Vagina (tissue), 2 donors: Measurements from ENCODE around the gene MRTFA.

Source experiments
- CTCF ChIP-seq, 3 experiments: fragments of 450-650 bp in 2 of 3; fragments of 200-600 bp in 1 of 3; sonication (generic) in 1 of 3; IDR thresholded peaks; one replicate each; pipeline ENCODE4 v1.5.1; 2017 to 2019; ENCODE audit warnings: antibody characterized with exemption in 3 of 3, mild to moderate bottlenecking in 2 of 3, moderate library complexity in 2 of 3
- POLR2A ChIP-seq, 2 donors: fragments of 450-650 bp; IDR thresholded peaks; one replicate each; pipeline ENCODE4 v1.6.1; 2017; ENCODE audit warnings: antibody characterized with exemption in 2 of 2, mild to moderate bottlenecking in 2 of 2, moderate library complexity in 2 of 2
- POLR2AphosphoS5 ChIP-seq, 2 donors: sonication (generic); formaldehyde crosslinking; IDR thresholded peaks; one replicate each; pipeline ENCODE4 v1.9.0; 2017; ENCODE audit warnings: antibody characterized with exemption in 2 of 2, mild to moderate bottlenecking in 2 of 2, low read depth in 1 of 2; ENCODE audit not compliant: insufficient read depth in 1 of 2

GRCh38 chr22:40367342-40367741 is 269.2 kb downstream of the MRTFA start:
- TF ChIP-seq CTCF (IDR thresholded peaks at IDR 0.05), result no peak
- TF ChIP-seq POLR2A (IDR thresholded peaks at IDR 0.05), result no peak
- no peak for TF ChIP-seq POLR2AphosphoS5 (IDR thresholded peaks at IDR 0.05; ENCODE audit: insufficient read depth in 1 of 2, low read depth in 1 of 2)
